Activated CD4-positive, alpha-beta T cell treated with anti-CD3 and anti-CD28 coated beads, Interleukin-2, amount 50 U/mL, for 24 hours (primary cell): Measurements from ENCODE around the gene TXNDC16.
A peak's percentile ranks its signal among the peaks of the same experiment; 100 is the strongest.
"Not testable (repeated sequence)": the region's sequence is repeated elsewhere in the genome, so short reads cannot be mapped to it uniquely, and the experiment has no call there.

Source experiments
- DNase-seq, 2 donors: peaks; one replicate each; pipeline ENCODE4 v3.0.0-alpha.2; 2020; ENCODE audit warnings: low read depth in 1 of 2, low spot score in 1 of 2

Gene TXNDC16

GRCh38 chr14:52538623-52539022 is 13.7 kb downstream of the TXNDC16 start:
- DNase-seq, result no peak

GRCh38 chr14:52536269-52536668 is 16.0 kb downstream of the TXNDC16 start:
- DNase-seq, result no peak

- DNase-seq, result no peak
Measured at GRCh38 chr14:52531481-52531880, 20.8 kb downstream of the TXNDC16 start.

GRCh38 chr14:52527052-52527451 is 25.3 kb downstream of the TXNDC16 start:
- DNase-seq, result no peak

- no peak for DNase-seq
Measured at GRCh38 chr14:52522581-52523345, 29.5 kb downstream of the TXNDC16 start.

GRCh38 chr14:52522033-52522432 is 30.3 kb downstream of the TXNDC16 start:
- no peak for DNase-seq

GRCh38 chr14:52514046-52514811 is 38.1 kb downstream of the TXNDC16 start:
- no peak for DNase-seq

- no peak for DNase-seq
Measured at GRCh38 chr14:52513249-52513648, 39.1 kb downstream of the TXNDC16 start.

- DNase-seq, result no peak
Measured at GRCh38 chr14:52494444-52494843, 57.9 kb downstream of the TXNDC16 start.

GRCh38 chr14:52485350-52485960 is 66.8 kb downstream of the TXNDC16 start:
- no peak for DNase-seq

- no peak for DNase-seq
Measured at GRCh38 chr14:52481864-52482263, 70.4 kb downstream of the TXNDC16 start.

- peak in 1 of 2 donors; percentile 8 for DNase-seq
Measured at GRCh38 chr14:52473557-52473956, 78.7 kb downstream of the TXNDC16 start.

GRCh38 chr14:52472728-52473127 is 79.6 kb downstream of the TXNDC16 start:
- DNase-seq, result no peak

GRCh38 chr14:52472251-52472650 is 80.1 kb downstream of the TXNDC16 start:
- DNase-seq, result not testable (repeated sequence)

- no peak for DNase-seq
Measured at GRCh38 chr14:52467515-52468266, 84.6 kb downstream of the TXNDC16 start.

GRCh38 chr14:52464175-52464574 is 88.1 kb downstream of the TXNDC16 start:
- DNase-seq, result no peak

- DNase-seq, result no peak
Measured at GRCh38 chr14:52463375-52463774, 88.9 kb downstream of the TXNDC16 start.

GRCh38 chr14:52461721-52462120 is 90.6 kb downstream of the TXNDC16 start:
- no peak for DNase-seq

- DNase-seq, result no peak
Measured at GRCh38 chr14:52458721-52459085, 93.6 kb downstream of the TXNDC16 start.

- no peak for DNase-seq
Measured at GRCh38 chr14:52457411-52457810, 94.9 kb downstream of the TXNDC16 start.
